Endometrial microvascular endothelial cells (primary cell): ENCODE data around the gene ADGRL2. TPM values are rescaled to one million over a fixed set of nuclear protein-coding genes. Genes with fewer than 3 reads are reported as not detected.

Source experiments
- in situ Hi-C: cut with HindIII; loops from 2 replicates; pipeline ENCODE4 v1.10.0; 2017; ENCODE audit warnings: low sequenced_read_pairs, low pct_unique_long_range_greater_than_20kb; ENCODE audit errors: inconsistent ontology term
- total RNA-seq: library from RNA; depleted of rRNA; stranded (reverse); fragments of >200 nt; gene quantifications from one replicate; pipeline ENCODE4 v1.2.3, GENCODE V29; 2015; ENCODE audit errors: inconsistent ontology term

ADGRL2 gene
- total RNA-seq, 1 donor from 2014 or later = 33.6 TPM

DNA sequence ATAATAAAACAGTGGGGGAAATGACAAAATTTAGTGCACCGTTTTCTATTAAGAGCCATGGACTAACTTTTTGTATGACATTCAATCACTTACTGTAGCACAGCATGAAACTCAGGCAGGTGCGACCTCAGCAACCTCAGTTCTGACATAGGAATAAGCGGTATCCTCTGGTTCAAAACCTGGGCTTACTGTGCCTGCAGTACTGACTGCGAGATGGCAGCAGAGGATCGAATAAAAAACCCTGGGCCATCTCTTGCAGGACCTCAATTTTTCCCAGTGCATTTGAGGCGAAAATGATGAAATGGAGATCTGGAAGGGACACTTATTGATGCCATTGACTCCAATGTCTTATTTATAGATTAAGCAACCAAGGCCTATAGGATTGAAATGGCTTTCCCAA lies 214.7 kb downstream of the ADGRL2 start:
- in situ Hi-C loops = no loop called here

DNA sequence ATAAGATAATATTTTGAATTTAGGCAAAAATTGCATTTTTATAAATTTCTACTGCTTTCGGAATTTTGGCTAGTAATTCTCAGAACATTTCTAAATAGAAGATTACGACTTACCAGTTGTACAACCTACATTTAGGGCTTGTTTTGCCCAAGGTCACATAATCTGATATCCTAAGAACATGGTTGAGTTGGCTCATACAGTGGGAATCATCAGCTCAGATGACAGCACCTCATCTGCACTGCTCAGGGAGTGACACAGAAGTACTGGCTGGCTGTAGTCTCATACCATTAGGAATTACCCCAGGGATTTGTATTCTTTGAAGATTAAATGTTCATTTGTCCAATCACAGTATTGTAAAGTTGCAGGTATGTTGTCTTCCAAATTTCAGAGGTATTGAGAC lies 217.6 kb downstream of the ADGRL2 start:
- in situ Hi-C loops = no loop called here

DNA sequence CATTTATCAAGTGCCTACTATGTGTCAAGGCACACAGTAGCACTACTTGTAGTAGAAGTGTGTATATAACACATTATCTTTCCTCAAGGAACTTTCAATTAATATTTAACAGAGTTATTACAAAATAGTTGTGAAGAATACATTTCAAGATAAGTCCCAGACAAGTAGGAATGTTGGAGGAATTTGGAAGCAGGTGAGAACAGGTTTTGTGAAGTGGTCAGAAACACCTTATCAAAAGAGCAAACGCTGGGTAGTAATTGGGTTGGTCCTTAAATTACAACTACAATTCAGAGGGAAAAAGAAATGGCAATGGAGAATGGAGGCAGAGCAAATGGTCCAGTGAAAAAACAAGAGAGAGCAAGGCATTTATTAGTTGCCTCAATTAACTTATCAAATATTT lies 218.8 kb downstream of the ADGRL2 start:
- in situ Hi-C loops = no loop called here

DNA sequence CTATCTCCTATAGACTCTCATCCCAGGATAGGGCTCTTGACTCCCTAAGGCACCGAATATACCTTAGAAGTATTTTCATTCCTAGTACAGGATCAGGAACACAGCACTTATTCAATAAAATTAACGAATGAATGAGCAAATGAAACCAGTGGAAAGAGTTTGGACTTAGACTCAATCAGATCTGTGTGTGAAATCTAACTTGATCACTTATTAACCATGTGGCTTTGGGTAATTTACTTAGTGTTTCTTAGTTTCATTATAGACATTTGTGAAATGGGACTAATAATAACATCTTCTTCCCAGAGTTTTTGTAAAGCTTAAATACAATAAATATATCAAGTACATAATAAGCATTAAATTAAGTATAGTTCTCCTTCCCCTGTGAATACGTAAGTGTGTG lies 230.1 kb downstream of the ADGRL2 start:
- in situ Hi-C loops = no loop called here

DNA sequence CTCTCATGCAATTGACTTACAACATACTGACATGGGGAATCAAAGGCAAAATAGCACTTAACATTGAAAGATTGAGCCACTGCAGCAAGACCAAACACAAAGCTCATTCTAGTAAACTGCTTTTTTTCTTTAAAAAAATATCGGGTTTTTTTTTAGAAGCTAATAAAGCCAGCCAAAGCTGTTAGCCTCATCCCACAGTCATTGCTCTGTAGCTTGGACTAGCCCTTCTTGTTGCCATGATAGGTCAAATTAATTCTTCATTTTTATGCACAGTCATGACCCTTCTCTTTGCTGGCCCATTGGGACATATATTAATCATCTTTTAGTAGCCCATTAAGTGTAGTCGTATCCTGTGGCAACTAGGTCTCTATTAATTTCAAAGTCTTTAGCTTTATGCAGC lies 231.3 kb downstream of the ADGRL2 start:
- in situ Hi-C loops = no loop called here

DNA sequence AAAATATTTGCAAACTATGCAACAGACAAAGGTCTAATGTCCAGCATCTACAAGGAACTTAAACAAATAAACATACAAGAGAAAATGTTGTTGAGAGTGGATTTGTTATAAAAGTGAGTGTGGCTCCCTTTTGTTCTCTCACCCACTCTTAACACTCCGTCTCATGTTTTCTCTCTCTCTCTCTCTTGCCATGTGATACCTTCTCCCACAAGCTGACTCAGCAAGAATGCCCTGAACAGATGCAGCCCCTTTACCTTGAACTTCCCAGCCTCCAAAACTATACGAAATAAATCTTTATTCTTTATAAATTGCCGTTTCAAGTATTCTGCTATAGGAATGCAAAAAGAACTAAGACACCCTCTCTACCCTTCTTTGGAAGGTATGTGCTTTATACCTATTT lies 234.1 kb downstream of the ADGRL2 start:
- in situ Hi-C loops = no loop called here
